Measurements from ENCODE around the gene NETO2.
A peak's percentile ranks its signal among the peaks of the same experiment; 100 is the strongest.

NETO2 gene

DNA sequence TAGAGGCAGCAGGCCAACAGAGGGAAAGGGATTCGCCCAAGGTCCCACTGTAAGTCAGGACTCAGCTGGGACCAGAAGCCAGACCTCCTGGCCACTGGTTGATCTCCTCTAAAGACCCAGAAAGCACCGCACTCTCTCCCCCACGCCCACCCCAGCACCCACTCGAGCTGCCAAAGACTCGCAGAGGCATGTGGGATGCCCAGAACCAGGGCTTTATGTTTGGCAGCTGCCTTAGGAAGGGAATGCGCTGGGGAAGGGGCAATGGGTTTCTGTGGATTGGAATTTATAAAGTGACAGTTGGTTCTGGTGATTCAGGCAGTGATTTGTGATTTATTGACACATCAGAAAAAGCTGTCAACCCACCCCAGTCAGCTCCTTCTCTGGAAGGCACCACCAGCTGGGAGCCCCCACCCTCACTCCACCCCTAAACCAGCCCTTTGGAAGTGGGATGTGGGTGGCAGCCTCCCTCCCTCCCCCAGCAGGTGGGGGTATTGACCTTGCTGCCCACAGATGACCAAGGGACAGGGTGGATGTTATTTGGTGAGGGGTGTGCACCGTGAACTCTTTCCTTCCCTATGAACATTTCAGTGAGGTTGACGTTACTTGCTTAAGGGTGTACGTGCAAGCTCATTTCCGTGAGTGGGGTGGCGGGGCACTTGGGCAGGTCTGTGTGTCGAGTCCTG, 93.7 kb downstream of the NETO2 start:
- FAIRE-seq = no peak
- DNase-seq (ENCODE audit: insufficient read length, low spot score) = no peak

DNA sequence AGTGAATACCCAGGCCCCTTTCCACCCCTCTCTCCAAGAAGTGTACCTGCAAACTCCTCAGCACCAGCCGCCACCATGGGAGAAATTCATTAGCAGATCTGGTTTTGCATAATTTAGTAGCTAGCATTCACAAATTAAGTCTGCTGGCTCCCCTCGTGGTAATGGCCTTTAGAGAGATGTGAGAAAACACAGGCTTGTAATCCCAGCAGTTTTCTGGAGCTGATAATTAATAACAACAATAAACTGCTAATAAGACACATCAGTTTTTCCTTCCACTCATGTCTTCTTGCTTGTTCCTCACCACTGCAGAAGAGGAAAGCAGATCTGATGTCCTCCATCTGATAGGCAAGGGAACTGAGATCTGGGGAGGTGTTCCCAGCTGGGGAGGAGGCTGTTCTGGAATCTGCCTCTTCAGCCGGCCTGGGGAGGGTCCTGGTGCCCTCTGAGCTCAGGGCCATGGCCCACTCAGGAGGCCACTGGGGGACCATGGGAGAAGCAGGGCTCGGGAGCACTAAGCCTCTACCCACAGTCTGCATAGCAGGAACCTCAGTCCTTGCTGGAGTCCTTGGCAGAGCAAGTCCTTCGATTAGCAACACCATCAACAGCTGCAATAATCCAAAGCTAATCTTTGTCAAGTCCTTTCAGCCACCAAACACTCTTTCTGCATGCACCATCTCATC, 96.1 kb downstream of the NETO2 start:
- DNase-seq (ENCODE audit: insufficient read length, low spot score) (no peak), FAIRE-seq (peak; percentile 31)

DNA sequence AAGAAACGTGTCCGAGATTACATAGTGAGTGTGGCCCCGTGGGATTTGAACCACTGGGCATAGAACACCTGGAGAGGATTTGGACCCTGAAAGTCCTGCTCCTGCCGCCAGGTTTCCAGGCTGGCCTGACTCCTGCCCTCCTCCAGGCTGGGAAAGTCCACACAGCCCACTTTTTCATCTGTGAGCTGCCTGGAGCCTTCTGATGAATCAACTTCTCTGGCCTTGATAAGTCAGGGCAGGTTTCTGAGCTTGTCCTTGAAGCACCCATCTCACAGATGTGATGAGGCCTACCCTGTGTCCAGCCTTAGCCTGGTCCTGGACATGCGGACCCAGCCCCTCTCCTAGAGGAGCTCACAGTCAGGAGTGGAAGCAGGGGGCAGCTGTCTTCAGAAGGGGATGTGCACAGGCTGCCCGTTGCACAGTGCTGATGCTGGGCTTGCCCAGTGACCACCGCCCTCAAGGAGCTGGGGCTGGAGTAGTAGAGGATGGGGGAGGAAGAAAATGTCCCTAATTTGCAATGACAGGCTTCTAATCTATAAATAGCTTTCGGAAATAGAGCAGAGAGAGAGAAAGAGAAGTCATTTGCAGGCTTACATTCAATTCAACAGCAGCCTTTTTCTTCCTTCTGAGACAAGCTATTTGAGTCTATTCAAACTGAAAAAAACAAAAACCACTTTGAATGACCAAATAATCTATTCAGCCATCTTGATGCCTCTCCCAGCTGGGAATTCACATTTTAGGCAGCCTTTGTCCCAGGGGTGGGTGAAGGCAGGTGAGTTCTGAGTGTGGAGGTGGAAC, 96.8 kb downstream of the NETO2 start:
- FAIRE-seq (peak; percentile 75), DNase-seq (ENCODE audit: insufficient read length, low spot score) (peak; percentile 32)

DNA sequence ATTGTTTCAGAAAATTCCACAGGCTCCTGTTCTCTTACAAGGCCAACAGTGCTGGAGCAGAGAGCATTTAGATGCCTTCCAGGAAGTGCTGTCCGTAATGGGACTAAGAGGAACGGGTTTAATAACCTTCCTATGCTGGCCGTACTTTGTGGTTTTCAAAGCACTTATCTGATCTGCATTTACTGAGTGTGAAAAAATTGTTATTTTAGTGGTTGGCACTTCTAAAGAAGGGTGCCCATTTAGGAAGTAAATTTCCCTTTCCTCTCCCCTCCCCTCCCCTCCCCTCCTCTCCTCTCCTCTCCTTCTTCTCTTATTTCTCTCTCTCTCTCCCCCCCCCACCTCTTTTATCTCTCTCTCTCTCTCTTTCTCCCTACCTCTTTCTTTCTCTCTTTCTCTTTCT, 98.3 kb downstream of the NETO2 start:
- DNase-seq (ENCODE audit: insufficient read length, low spot score) (no peak), FAIRE-seq (no peak)

DNA sequence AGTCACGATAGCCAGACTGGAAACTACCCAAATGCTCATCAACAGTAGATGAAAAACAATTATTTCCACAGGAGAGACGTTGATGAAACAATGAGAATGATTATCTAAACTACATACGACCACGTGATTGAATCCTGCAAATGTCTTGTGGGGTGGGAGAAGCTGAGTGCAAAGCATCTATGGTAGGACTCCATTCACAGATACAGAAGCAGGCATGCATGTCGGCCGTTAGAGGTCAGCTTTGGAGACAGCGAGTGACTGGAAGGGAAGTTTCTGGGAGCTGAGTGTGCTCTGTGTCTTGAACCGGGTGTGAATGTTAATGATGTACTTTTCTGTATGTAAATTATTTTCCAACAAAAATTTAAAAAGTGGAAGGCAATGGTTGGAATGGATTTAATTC, 98.7 kb downstream of the NETO2 start:
- DNase-seq (ENCODE audit: insufficient read length, low spot score) (no peak), FAIRE-seq (no peak)

DNA sequence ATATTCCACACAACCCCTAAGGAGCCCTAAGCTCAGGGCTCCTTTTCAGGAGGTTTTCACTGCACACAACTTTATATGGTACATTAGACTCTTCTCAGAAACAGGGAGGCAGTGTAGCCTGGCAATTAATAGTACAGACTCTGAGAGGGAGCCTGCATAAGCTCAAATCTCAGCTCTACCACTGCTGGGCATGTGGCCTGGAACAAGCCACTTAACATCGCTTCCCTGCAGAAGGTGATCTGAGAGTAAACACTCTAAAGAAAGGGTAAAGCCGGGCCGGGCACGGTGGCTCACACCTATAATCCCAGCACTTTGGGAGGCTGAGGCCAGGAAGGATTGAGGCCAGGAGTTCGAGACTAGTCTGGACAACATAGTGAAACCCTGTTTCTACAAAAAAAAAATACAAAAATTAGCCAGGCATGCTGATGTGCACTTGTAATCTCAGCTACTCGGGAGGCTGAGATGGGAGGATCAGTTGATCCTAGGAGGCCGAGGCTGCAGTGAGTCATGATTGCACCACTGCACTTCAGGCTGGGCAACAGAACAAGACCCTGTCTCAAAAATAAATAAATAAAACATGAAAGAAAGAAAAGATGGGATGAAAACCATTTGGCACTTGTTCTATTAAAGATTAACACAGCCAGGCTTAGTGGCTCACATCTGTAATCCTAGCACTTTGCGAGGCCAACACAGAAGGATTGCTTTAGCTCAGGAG, 99.6 kb downstream of the NETO2 start:
- FAIRE-seq = no peak
- no peak for DNase-seq (ENCODE audit: insufficient read length, low spot score)

DNA sequence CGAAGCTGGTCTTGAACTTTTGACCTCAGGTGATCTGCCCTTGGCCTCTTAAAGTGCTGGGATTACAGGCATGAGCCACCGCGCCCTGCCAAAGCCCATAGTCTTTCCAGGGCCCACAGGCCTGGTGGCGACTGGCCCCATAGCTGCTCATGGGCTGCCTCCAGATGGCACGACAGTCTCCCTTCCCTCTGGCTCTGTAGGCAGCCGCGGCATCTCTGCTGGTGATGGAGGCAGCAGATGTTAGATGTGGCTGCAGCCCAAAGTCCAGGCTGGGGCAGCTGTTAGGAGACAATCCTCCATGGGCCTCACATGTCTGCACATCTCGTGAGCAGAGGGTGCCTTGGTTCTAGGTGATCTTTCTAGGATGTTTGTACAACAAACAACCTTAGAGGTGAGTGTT, 100.5 kb downstream of the NETO2 start:
- FAIRE-seq = no peak
- no peak for DNase-seq (ENCODE audit: insufficient read length, low spot score)

DNA sequence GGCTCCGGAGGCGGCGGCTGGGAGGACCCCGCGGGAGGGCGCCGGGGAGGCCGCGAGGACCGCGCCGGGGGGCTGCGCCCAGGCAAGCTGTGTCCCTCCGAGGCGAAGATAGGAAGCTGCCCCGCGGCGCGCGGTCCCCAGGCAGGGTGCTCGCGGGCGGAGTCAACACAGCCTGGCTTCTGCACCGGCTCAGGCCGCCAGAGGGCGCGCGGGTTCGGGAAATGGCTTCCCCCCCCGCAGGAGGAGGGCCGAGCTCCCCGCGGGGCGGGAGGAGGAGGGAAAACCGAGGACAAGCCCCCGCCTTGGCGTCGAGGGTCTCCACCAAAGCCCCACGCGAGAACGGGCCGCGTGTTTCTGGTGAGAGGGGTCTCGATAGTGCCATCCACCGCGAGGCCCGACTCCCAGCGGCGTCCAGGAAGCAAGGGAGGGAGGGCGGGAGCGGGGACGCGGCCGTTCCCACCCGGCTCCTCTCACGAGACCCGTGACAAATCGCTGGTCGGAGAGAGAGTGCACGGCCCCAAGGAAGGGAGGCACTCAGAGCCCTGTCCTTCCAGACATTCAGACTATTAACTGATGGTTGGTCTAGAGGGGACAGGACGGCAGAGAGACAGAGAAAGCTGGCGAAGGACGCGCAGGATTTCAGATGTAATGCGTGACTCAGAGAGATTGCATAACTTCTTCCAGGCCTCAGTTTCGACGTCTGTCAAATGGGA, 105.8 kb downstream of the NETO2 start:
- DNase-seq (ENCODE audit: insufficient read length, low spot score) (peak; percentile 88), FAIRE-seq (peak; percentile 93)

DNA sequence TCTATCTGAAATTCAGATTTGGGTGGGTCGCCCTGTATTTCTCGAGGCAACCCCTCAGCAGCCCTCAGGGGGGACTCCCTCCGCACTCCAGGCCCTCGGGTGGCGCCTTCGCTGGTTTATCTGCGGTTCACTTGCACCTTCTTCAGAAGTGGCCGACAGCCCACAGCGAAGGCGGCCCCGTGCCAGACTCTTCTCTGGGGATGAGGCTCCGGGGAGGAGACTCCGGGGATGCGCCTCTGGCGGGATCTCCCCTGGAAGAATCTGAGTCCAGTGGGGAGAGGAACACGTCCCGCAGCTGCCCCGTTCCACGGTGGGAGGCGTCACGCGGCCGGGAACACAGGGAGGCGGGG, 106.4 kb downstream of the NETO2 start:
- no peak for DNase-seq (ENCODE audit: insufficient read length, low spot score)
- FAIRE-seq = no peak

DNA sequence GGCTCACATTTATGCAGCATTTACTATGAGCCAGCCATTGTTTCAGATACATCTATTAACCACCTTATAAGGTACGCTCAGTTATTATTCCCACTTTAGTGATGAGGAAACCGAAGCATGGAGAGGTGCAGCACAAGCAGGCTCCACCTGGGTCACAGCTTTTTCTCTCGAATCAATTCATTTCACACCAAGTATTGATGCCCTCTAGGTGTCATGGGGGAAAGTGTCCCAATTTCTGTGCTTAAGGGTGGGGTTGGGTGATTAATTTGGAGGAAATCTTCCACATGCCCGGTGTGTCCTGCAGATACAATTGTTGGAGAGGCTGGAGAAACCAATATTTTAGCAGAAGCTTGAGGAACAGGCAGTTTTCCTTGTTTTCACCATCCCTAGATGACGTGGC, 107.5 kb downstream of the NETO2 start:
- no peak for DNase-seq (ENCODE audit: insufficient read length, low spot score)
- FAIRE-seq = no peak

DNA sequence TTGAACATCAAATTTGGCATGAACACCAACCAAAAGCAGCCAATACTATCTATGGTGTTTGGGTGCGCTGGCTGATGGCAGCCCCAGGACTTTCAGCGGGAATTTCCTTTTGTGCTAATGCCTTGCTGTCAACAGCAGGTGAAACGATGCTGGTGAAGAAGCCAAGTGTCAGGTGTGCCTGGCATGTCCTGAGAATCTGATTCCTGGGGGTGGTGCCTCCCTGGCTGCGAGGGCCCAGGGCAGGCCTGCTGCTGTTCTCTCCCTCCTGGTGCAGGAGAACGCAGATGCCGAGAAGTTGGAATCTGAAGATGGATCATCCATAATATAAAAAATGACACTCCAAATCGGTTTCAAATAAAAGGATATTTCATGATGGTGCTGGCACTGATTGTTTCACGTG, 108.3 kb downstream of the NETO2 start:
- DNase-seq (ENCODE audit: insufficient read length, low spot score) (no peak), FAIRE-seq (no peak)

DNA sequence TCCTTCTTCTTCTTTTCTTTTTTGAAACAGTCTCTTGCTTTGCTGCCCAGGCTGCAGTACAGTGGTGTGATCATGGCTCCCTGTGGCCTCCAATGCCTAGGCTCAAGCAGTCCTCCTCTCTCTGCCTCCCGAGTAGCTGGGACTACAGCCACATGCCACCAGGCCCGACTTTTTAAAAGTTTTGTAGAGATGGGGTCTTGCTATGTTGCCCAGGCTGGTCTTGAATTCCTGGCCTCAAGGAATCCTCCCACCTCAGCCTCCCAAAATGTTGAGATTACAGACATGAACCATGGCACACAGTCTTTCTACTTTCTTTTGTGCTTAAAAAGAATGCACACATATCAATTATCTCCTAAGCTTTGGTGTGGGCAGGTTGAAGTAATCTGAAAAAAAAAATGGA, 109.3 kb downstream of the NETO2 start:
- no peak for DNase-seq (ENCODE audit: insufficient read length, low spot score)
- FAIRE-seq = no peak

DNA sequence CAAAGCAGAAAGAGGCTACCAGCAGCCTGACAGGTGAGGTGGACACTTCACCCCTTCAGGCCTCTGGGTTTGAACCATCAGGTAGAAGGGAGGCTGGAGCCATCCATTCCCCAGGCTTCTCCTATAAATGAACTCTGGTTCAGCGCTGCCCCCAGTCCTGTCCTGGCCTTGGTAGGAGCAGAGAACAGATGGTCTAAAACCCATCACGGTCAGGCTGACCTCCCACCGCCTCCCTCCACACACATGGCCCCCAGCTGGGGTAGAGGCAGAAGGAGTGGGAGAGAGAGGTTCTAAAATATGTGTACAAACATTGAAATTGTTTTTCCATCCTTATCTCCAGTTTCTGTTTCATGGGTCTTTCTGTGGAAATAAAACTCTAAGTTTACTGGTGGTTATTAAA, 110.6 kb downstream of the NETO2 start:
- DNase-seq (ENCODE audit: insufficient read length, low spot score) = no peak
- FAIRE-seq = no peak

DNA sequence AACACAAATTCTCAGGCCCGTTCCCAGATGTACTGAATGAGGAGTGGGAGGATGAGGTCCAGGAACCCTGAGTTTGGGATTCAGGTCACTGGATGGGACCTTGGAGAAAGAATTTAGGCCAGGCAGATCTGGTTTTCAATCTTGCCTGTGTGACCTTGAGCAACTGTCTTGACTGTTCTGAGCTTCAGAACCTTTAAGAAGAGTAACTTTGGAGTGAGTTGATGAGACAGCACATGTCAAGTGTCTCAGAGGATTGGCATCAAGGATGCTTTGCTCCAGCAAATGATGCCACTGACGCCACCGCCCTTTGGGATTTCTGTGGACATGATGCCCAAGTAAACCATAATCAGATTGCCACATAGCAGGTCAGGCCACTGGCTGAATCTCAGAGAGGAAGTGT, 114.0 kb downstream of the NETO2 start:
- FAIRE-seq (no peak), DNase-seq (ENCODE audit: insufficient read length, low spot score) (no peak)

DNA sequence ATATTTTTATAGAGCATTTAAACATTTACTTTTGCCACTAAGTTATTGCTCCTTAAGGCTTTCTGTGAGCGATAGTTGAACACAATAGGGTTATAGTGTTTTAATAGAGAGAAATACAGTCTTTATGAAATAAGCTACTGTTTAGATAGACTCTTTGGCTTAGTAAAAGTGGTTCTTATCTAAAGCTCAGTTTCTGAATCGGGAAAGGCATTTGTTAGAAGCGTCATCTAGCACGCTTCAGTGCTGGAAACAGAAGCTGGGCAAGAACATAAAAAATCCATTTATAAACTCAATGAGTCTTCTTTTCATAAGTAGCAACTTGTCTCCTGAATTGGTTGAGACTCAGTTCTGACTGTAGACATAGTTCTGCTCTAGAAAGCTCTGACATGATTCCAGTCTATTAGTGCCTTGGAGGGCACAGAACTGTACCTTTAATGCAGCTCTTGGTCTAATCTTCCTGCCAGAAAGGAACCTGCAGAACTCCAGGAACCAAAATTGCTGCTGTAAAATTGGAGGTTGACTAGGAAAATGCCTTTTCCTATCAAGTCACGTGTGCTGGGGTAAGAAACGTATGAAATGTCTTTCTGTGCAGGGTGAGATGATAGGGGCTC, 114.9 kb downstream of the NETO2 start:
- DNase-seq (ENCODE audit: insufficient read length, low spot score) = no peak
- FAIRE-seq = no peak

Data from GM19239 (cell line).